ENCODE data around the gene GPR68.
"Not testable (repeated sequence)": the region's sequence is repeated elsewhere in the genome, so short reads cannot be mapped to it uniquely, and the experiment has no call there.

GPR68 gene

GRCh38 chr14:91272341-91273272 is 28.1 kb upstream of the GPR68 start:
- no peak for DNase-seq (ENCODE audit: low read depth)

- DNase-seq (ENCODE audit: low read depth): no peak
Observed at GRCh38 chr14:91271639-91272038, 27.1 kb upstream of the GPR68 start.

- no peak for DNase-seq (ENCODE audit: low read depth)
Observed at GRCh38 chr14:91270619-91271018, 26.1 kb upstream of the GPR68 start.

- DNase-seq (ENCODE audit: low read depth): no peak
Observed at GRCh38 chr14:91270188-91270587, 25.7 kb upstream of the GPR68 start.

- DNase-seq (ENCODE audit: low read depth): no peak
Observed at GRCh38 chr14:91269076-91269991, 24.8 kb upstream of the GPR68 start.

GRCh38 chr14:91267965-91268437 is 23.5 kb upstream of the GPR68 start:
- DNase-seq (ENCODE audit: low read depth): no peak

- DNase-seq (ENCODE audit: low read depth): not testable (repeated sequence)
Observed at GRCh38 chr14:91266276-91266675, 21.8 kb upstream of the GPR68 start.

- DNase-seq (ENCODE audit: low read depth): no peak
Observed at GRCh38 chr14:91265404-91265803, 20.9 kb upstream of the GPR68 start.

- no peak for DNase-seq (ENCODE audit: low read depth)
Observed at GRCh38 chr14:91264151-91265150, 19.9 kb upstream of the GPR68 start.

GRCh38 chr14:91263329-91263728 is 18.8 kb upstream of the GPR68 start:
- DNase-seq (ENCODE audit: low read depth): no peak

- DNase-seq (ENCODE audit: low read depth): no peak
Observed at GRCh38 chr14:91261986-91262549, 17.6 kb upstream of the GPR68 start.

- DNase-seq (ENCODE audit: low read depth): no peak
Observed at GRCh38 chr14:91261115-91261514, 16.6 kb upstream of the GPR68 start.

GRCh38 chr14:91258876-91259275 is 14.4 kb upstream of the GPR68 start:
- no peak for DNase-seq (ENCODE audit: low read depth)

- DNase-seq (ENCODE audit: low read depth): no peak
Observed at GRCh38 chr14:91258011-91258618, 13.6 kb upstream of the GPR68 start.

- DNase-seq (ENCODE audit: low read depth): no peak
Observed at GRCh38 chr14:91257328-91258010, 13.0 kb upstream of the GPR68 start.

- DNase-seq (ENCODE audit: low read depth): no peak
Observed at GRCh38 chr14:91256661-91257060, 12.2 kb upstream of the GPR68 start.

- DNase-seq (ENCODE audit: low read depth): no peak
Observed at GRCh38 chr14:91255026-91255695, 10.7 kb upstream of the GPR68 start.

- DNase-seq (ENCODE audit: low read depth): no peak
Observed at GRCh38 chr14:91254461-91254860, 10.0 kb upstream of the GPR68 start.

- DNase-seq (ENCODE audit: low read depth): no peak
Observed at GRCh38 chr14:91253795-91254323, 9.4 kb upstream of the GPR68 start.

All from GM04503 (cell line).